22Rv1 (cell line): ENCODE data around the gene DEFB119.

Experiments
- CTCF ChIP-seq: fragments of 450-650 bp; IDR thresholded peaks from 2 replicates; pipeline ENCODE4 v1.5.1; 2017; ENCODE audit warnings: mild to moderate bottlenecking
- ZFX ChIP-seq: fragments of 450-650 bp; IDR thresholded peaks from 2 replicates; pipeline ENCODE4 v1.6.1; 2017; ENCODE audit warnings: antibody characterized with exemption, borderline replicate concordance

GRCh38 chr20:31330893-31331292, 59.5 kb downstream of the DEFB119 start:
- no peak for TF ChIP-seq CTCF
- TF ChIP-seq ZFX = no peak
